GM21619 (cell line): ENCODE data around the gene CYTH2.
"Not testable (repeated sequence)": the region's sequence is repeated elsewhere in the genome, so short reads cannot be mapped to it uniquely, and the experiment has no call there.

Experiments used
- ATAC-seq: cut with Tn5 transposase; IDR thresholded peaks from one replicate; pipeline ENCODE4 v1.9.1; 2021; ENCODE audit not compliant: unreplicated experiment

CYTH2 gene

GRCh38 chr19:48511321-48511731, 42.2 kb downstream of the CYTH2 start:
- ATAC-seq, result no peak

DNA sequence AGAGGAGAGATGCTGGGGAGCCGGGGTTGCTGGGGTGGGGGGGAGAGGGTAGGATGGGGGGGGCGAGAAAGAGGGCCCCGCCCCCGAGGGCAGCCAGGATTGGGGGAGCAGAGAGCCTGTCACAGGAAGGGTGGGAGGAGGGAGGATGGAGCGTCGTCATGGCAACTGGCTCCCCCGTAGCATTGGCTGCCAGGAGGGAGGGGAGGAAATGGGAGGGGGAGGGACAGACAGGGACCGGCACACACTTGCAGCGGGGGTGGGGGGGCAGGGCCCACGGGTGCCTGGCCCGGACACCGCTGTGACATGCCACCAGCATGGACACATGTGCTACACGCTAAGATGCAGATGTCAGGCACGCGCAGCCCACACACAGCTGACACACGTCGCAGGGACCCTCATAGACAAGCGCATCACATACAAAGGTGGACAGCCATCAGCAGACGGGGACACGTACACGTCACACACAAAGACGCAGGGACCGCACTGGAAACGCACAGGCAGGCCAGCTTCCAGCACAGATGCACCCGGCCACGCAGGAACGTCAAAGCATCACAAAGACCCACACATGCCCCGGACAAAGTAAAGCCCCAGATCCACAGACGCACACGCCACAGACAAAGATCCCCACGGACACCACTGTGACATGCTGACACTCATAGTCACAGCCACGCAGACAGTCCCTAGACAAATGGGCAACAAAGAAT, 42.8 kb downstream of the CYTH2 start, which contains the start of gene LMTK3:
Gene LMTK3, minus strand, starts transcription at position 36 of the 704 bp plus-strand sequence. CDS start 259 bp downstream, outside the sequence.
- ATAC-seq, result no peak

- no peak for ATAC-seq
These were observed 43.5 kb downstream of the CYTH2 start for GRCh38 chr19:48512504-48513288.

DNA sequence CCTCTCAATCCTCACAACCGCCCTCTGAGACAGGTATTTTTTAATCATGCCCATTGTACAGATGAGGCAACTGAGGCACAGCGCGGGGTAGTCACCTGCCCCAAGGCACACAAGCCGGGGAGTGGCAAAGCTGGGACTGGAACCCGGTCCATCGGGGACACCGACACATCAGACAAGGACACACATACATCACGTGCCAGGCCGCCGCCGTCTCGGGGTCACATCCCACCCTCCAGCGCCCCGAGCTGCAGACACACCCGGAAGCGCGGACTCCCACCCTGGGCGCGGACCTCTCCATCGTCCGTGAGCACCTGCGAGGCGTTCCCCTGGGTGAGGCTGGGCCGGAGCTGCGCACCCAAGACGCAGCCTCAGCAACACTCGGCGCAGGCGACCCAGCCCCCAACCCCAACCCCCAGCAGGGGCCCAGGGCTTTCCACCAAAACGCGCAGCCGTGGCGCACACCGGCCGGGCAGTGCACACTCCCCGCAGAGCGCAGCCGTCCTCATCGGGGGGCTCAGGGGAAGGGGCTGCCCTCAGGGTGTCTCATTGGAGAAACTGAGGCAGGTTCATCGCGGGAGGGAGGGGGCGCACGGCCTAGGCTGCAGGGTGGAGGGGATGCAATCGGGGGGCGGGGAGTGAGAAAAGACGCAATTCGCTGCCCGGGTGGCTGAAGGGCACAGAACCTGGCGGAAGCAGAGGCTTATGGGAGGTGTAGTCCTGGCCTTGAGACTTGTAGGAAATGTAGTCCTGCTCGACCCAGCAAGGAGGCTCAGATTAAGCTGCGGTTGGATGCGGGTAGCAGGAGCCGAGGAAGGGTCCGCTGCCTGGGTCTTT, 44.3 kb downstream of the CYTH2 start:
- peak; percentile 58 for ATAC-seq

- no peak for ATAC-seq
These were observed 44.9 kb downstream of the CYTH2 start for GRCh38 chr19:48514123-48514458.

- no peak for ATAC-seq
These were observed 47.4 kb downstream of the CYTH2 start for GRCh38 chr19:48516536-48516935.

DNA sequence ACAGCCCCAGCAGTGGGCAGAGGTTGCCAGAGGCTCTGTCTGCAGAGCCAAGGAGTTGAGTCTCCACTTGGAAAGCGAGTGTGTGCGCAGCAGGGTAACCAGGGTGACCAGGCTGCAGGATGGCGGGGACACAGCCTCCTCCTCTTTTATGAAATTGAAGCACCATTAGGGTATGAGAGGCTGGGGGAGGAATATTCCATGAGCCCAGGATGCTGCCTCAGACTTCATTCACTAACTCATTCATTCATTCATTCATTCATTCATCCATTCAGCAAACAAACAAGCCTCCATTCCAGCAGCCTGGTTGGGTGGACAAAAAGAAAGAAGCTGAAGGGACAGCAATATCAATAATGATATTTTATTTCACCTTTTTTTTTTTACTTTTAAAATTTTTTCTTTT, 49.0 kb downstream of the CYTH2 start:
- ATAC-seq, result no peak

- ATAC-seq, result not testable (repeated sequence)
These were observed 50.3 kb downstream of the CYTH2 start for GRCh38 chr19:48519426-48519825.

- ATAC-seq, result no peak
These were observed 51.0 kb downstream of the CYTH2 start for GRCh38 chr19:48520134-48520533.

GRCh38 chr19:48524221-48524620, 55.1 kb downstream of the CYTH2 start:
- ATAC-seq, result no peak

DNA sequence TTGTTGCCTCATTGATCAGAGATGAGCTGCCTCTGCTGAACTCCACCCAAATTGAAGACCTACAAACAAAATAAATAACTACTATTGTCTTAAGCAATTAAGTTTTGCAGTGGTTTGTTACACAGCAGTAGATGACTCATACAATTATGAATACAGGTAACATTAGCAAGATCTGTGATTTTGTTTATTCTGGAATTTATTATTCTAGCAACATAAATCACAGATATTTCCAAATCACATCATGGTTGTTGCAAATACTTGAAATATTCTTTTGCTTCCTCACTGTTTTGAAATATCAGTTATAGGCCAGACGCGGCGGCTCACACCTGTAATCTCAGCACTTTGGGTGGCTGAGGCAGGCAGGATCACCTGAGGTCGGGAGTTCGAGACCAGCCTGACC, 55.6 kb downstream of the CYTH2 start:
- ATAC-seq, result no peak

DNA sequence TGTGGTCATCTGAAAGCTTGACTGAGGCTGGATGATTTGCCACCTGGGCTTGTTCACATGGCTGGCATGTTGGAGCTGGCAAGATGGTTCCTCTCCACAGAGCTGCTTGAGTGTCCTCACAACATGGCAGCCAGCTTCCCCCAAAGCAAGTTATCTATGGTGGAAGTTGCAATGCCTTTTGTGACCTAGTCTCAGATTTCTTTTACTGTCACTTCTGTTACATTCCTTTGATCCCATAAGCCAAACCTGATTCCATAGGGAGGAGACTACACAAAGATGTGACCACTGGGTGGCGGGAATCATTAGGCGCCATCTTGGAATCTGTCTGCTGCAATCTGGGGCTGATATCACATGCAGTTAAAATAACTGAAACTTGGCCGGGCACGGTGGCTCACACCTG, 60.0 kb downstream of the CYTH2 start:
- no peak for ATAC-seq

DNA sequence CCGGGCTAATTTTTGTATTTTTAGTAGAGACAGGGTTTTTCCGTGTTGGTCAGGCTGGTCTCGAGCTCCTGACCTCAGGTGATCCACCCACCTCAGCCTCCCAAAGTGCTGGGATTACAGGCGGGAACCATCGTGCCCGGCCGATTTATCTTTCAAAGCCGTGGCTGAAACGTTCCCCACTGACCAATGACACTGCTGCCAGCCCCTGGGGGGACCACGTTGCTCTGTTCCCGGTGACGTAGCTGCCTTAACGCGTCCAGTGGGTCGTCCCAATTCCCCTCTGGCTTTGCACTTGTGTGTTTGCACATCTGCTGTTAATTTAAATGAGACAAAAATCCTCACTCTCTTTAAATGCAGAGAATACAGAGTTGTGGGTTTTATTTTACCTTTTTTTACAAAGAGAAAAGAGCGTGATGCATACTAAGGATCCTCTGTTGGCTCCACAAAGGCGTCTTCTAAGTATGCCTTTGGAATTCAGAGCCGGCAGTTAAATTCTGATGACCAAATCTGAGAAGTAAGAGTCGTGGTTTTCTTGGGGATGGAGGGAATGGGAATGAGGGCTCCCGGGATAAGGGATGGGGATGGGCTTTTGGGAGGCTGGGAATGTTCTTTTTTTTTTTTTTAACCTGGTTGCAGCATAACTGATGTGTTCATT, 61.0 kb downstream of the CYTH2 start:
- ATAC-seq, result no peak

- ATAC-seq, result no peak
These were observed 61.6 kb downstream of the CYTH2 start for GRCh38 chr19:48530770-48531169.
